Suprapubic skin (tissue), 3 donors: ENCODE data around the gene MAN2B2.

Experiments
- CTCF ChIP-seq, 2 donors: fragments of 200-600 bp in 1 of 2; fragments of 450-650 bp in 1 of 2; sonication (generic) in 1 of 2; IDR thresholded peaks; one replicate each; pipeline ENCODE4 v1.5.1; 2016 to 2019; ENCODE audit warnings: antibody characterized with exemption in 2 of 2, mild to moderate bottlenecking in 1 of 2, moderate library complexity in 1 of 2
- EP300 ChIP-seq: sonication (generic); formaldehyde crosslinking; IDR thresholded peaks from one replicate; pipeline ENCODE4 v1.6.1; 2017; ENCODE audit warnings: antibody characterized with exemption
- POLR2A ChIP-seq, 2 donors: fragments of 450-650 bp; IDR thresholded peaks; one replicate each; pipeline ENCODE4 v1.6.1; 2017; ENCODE audit warnings: antibody characterized with exemption in 2 of 2, mild to moderate bottlenecking in 2 of 2, moderate library complexity in 2 of 2

GRCh38 chr4:6613676-6614651 lies 39.0 kb downstream of the MAN2B2 start:
- TF ChIP-seq POLR2A (IDR thresholded peaks at IDR 0.05) (no peak), EP300 (no peak), CTCF (IDR thresholded peaks at IDR 0.05) (no peak)
